Ishikawa (cell line): ENCODE data around the gene SPSB4.

ENCODE experiments used
- CEBPB ChIP-seq: IDR thresholded peaks from 2 replicates; pipeline ENCODE4 v1.6.1; 2012
- CREB1 ChIP-seq: IDR thresholded peaks from 2 replicates; pipeline ENCODE4 v1.6.1; 2012; ENCODE audit warnings: low read depth
- EP300 ChIP-seq: IDR thresholded peaks from 2 replicates; pipeline ENCODE4 v1.6.1; 2012; ENCODE audit warnings: borderline replicate concordance
- RAD21 ChIP-seq: IDR thresholded peaks from 2 replicates; pipeline ENCODE4 v1.6.1; 2012; ENCODE audit warnings: low read depth
- TAF1 ChIP-seq: IDR thresholded peaks from 2 replicates; pipeline ENCODE4 v1.6.1; 2012; ENCODE audit warnings: low read depth, mild to moderate bottlenecking
- TF ChIP-seq, protein P1 (sequence below): IDR thresholded peaks from 2 replicates; pipeline ENCODE4 v1.6.1; 2012; ENCODE audit warnings: low read depth, mild to moderate bottlenecking
- TF ChIP-seq, protein P2 (sequence below): IDR thresholded peaks from 2 replicates; pipeline ENCODE4 v1.6.1; 2012

DNA sequence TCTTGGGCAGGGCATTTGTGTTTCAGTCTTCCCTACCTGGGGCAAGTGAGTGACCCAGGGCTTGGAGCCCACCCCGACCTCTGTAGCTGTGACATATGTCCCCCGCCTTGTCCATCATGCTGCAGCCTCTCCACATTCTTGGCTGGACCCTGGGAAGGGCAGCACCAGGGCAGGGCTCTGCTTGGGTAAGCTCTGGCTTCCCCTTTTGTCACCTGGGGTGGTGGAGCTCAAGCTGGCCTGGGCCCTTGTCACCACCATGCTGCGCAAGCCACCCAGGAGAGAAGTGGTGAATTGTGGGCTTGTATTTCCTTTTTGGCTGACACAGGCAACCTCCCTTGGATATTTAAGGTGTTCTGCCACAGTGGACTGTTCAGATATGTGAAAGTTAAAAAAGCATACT lies 29.3 kb downstream of the SPSB4 start:
- TF ChIP-seq, protein P1, sequence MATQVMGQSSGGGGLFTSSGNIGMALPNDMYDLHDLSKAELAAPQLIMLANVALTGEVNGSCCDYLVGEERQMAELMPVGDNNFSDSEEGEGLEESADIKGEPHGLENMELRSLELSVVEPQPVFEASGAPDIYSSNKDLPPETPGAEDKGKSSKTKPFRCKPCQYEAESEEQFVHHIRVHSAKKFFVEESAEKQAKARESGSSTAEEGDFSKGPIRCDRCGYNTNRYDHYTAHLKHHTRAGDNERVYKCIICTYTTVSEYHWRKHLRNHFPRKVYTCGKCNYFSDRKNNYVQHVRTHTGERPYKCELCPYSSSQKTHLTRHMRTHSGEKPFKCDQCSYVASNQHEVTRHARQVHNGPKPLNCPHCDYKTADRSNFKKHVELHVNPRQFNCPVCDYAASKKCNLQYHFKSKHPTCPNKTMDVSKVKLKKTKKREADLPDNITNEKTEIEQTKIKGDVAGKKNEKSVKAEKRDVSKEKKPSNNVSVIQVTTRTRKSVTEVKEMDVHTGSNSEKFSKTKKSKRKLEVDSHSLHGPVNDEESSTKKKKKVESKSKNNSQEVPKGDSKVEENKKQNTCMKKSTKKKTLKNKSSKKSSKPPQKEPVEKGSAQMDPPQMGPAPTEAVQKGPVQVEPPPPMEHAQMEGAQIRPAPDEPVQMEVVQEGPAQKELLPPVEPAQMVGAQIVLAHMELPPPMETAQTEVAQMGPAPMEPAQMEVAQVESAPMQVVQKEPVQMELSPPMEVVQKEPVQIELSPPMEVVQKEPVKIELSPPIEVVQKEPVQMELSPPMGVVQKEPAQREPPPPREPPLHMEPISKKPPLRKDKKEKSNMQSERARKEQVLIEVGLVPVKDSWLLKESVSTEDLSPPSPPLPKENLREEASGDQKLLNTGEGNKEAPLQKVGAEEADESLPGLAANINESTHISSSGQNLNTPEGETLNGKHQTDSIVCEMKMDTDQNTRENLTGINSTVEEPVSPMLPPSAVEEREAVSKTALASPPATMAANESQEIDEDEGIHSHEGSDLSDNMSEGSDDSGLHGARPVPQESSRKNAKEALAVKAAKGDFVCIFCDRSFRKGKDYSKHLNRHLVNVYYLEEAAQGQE: no peak
- TF ChIP-seq TAF1: no peak
- no peak for TF ChIP-seq EP300
- no peak for TF ChIP-seq RAD21
- TF ChIP-seq CEBPB: no peak
- TF ChIP-seq CREB1: no peak
- TF ChIP-seq, protein P2, sequence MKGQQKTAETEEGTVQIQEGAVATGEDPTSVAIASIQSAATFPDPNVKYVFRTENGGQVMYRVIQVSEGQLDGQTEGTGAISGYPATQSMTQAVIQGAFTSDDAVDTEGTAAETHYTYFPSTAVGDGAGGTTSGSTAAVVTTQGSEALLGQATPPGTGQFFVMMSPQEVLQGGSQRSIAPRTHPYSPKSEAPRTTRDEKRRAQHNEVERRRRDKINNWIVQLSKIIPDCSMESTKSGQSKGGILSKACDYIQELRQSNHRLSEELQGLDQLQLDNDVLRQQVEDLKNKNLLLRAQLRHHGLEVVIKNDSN: no peak
